K562 (cell line): ENCODE data around the gene APBB2. TPM values are rescaled to one million over a fixed set of nuclear protein-coding genes. Genes with fewer than 3 reads are reported as not detected.
"Not testable (repeated sequence)": the region's sequence is repeated elsewhere in the genome, so short reads cannot be mapped to it uniquely, and the experiment has no call there.

Experiments used
- ATAC-seq: fragments of 200-7000 bp; cut with Tn5 transposase; 3 replicates; pipeline ENCODE4 v1.9.1; 2020; ENCODE audit warnings: moderate library complexity
- BruUV-seq: library from RNA; stranded (reverse); fragments of 400-500 nt; replicated peaks from 2 replicates; lab custom pipeline; 2021; lab: Mats Ljungman, UMichigan
- CTCF ChIA-PET: fragments of 300-600 bp; formaldehyde crosslinking; extraction: SDS; loops from one replicate; lab custom pipeline; 2021; ENCODE audit warnings: low intra/inter-chr PET ratio; lab: Yijun Ruan, JAX
- POLR2A ChIA-PET: fragments of 300-600, 350-650 bp; sonication (Branson Sonifier 250); formaldehyde crosslinking; extraction: SDS; loops from one replicate; lab custom pipeline; 2021; ENCODE audit warnings: antibody characterized with exemption, inconsistent platforms; lab: Yijun Ruan, JAX
- DNase-seq, 4 experiments: peaks; one replicate each; pipeline versions ENCODE4 v3.0.0 to v3.0.0-alpha.2; 2011 to 2018; ENCODE audit warnings: low spot score in 3 of 4, mixed read lengths in 3 of 4; ENCODE audit errors: extremely low read depth in 1 of 4
- FAIRE-seq: peaks from 2 replicates; lab custom pipeline; 2011; peaks lifted over from hg19 to GRCh38; lab: Jason Lieb, UNC
- H2AFZ ChIP-seq: 2 replicates; pipeline ENCODE4 v1.6.0; 2011; ENCODE audit warnings: low read depth, low read length, control low read depth, inconsistent platforms
- H3K27ac ChIP-seq: fragments of 200-600 bp; 3 replicates; pipeline ENCODE4 v1.8.0; 2011; ENCODE audit warnings: low read depth, mild to moderate bottlenecking, control low read depth, inconsistent platforms, low read length, moderate library complexity, mixed read lengths; ENCODE audit errors: extremely low read depth
- H3K27me3 ChIP-seq, 2 experiments: fragments of 300-600 bp in 1 of 2; 2 replicates in 1 of 2; 3 replicates in 1 of 2; pipeline versions ENCODE4 v1.6.0 to v1.8.0; 2011; ENCODE audit warnings: inconsistent platforms in 2 of 2, low read length in 2 of 2, mild to moderate bottlenecking in 1 of 2, mixed read lengths in 1 of 2, moderate library complexity in 1 of 2; ENCODE audit not compliant: control insufficient read depth in 2 of 2, insufficient read depth in 2 of 2
- H3K36me3 ChIP-seq: fragments of 300-600 bp; 3 replicates; pipeline ENCODE4 v1.8.0; 2011; ENCODE audit warnings: mild to moderate bottlenecking, low read length, inconsistent platforms; ENCODE audit not compliant: control insufficient read depth, insufficient read depth
- H3K4me1 ChIP-seq, 2 experiments: fragments of 200-600 bp in 1 of 2; replicated peaks in 1 of 2; 2 replicates in 1 of 2; 3 replicates in 1 of 2; pipeline versions ENCODE4 v1.5.1 to v1.8.0; 2011; ENCODE audit warnings: inconsistent platforms in 2 of 2, low read length in 2 of 2, mild to moderate bottlenecking in 1 of 2, mixed read lengths in 1 of 2, moderate library complexity in 1 of 2; ENCODE audit not compliant: control insufficient read depth in 2 of 2, insufficient read depth in 2 of 2
- H3K4me2 ChIP-seq: 2 replicates; pipeline ENCODE4 v1.6.1; 2011; ENCODE audit warnings: low read length, control low read depth, inconsistent platforms, mixed read lengths; ENCODE audit not compliant: insufficient read depth
- H3K4me3 ChIP-seq: fragments of 200-600 bp; sonication (generic), shearing (Covaris generic); 2 replicates; pipeline ENCODE4 v1.5.1; 2016; ENCODE audit warnings: control low read depth, inconsistent platforms
- H3K79me2 ChIP-seq: fragments of 200-600 bp; 3 replicates; pipeline ENCODE4 v1.8.0; 2011; ENCODE audit warnings: low read length, inconsistent platforms; ENCODE audit not compliant: control insufficient read depth, insufficient read depth
- H3K9ac ChIP-seq, 2 experiments: 2 replicates each; pipeline versions ENCODE4 v1.6.0 to v1.6.1; 2011; ENCODE audit warnings: low read depth in 2 of 2, low read length in 2 of 2, control low read depth in 1 of 2, inconsistent platforms in 1 of 2, mild to moderate bottlenecking in 1 of 2, mixed read lengths in 1 of 2; ENCODE audit not compliant: insufficient read depth in 1 of 2
- H3K9me1 ChIP-seq: one replicate; pipeline ENCODE4 v1.6.0; 2011; ENCODE audit warnings: inconsistent platforms, mild to moderate bottlenecking, low read length, moderate library complexity; ENCODE audit not compliant: control insufficient read depth, insufficient read depth
- H3K9me3 ChIP-seq: replicated peaks from 2 replicates; pipeline ENCODE4 v1.5.1; 2011; ENCODE audit warnings: low read depth, low read length, inconsistent platforms; ENCODE audit not compliant: control insufficient read depth, insufficient read depth
- H4K20me1 ChIP-seq: replicated peaks from 2 replicates; pipeline ENCODE4 v1.6.1; 2011; ENCODE audit warnings: low read length, inconsistent platforms, mixed read lengths; ENCODE audit not compliant: control insufficient read depth, insufficient read depth
- BCOR ChIP-seq: fragments of 450-650 bp; IDR thresholded peaks from 2 replicates; pipeline ENCODE4 v1.6.1; 2016
- EGR1 ChIP-seq: fragments of 450-650 bp; conservative IDR thresholded peaks from 2 replicates; pipeline ENCODE4 v1.6.1; 2017; ENCODE audit warnings: mild to moderate bottlenecking
- FOXK2 ChIP-seq, 2 experiments: fragments of 450-650 bp; IDR thresholded peaks in 1 of 2; conservative IDR thresholded peaks in 1 of 2; 2 replicates each; pipeline ENCODE4 v1.6.1; 2016; ENCODE audit warnings: low read depth in 2 of 2, mild to moderate bottlenecking in 1 of 2
- GABPB2 ChIP-seq: fragments of 250-450 bp; sonication (Bioruptor Pico); conservative IDR thresholded peaks from 2 replicates; pipeline ENCODE4 v1.5.1; 2021; ENCODE audit warnings: mild to moderate bottlenecking
- HDGF ChIP-seq: fragments of 450-650 bp; IDR thresholded peaks from 2 replicates; pipeline ENCODE4 v1.6.1; 2016
- HNRNPH1 ChIP-seq: fragments of 200-400 bp; formaldehyde crosslinking; optimal IDR thresholded peaks from 2 replicates; pipeline ENCODE3; 2017; ENCODE audit warnings: low read depth, mild to moderate bottlenecking, low read length, moderate library complexity
- JUND ChIP-seq, 2 experiments: IDR thresholded peaks; 2 replicates in 1 of 2; 3 replicates in 1 of 2; pipeline ENCODE4 v1.6.1; 2011; ENCODE audit warnings: borderline replicate concordance in 2 of 2, low read depth in 2 of 2, low read length in 2 of 2, improper control_type of control experiment in 1 of 2, missing biosample characterization in 1 of 2, missing genetic modification characterization in 1 of 2, missing genetic modification reagents in 1 of 2
- MCM2 ChIP-seq: fragments of 450-650 bp; IDR thresholded peaks from 2 replicates; pipeline ENCODE4 v1.6.1; 2017; ENCODE audit warnings: low read depth, mild to moderate bottlenecking
- NR1H2 ChIP-seq: sonication (generic); formaldehyde crosslinking; IDR thresholded peaks from 2 replicates; pipeline ENCODE4 v1.4.0; 2020; ENCODE audit warnings: mild to moderate bottlenecking, missing genetic modification reagents
- PRMT5 ChIP-seq: sonication (generic); formaldehyde crosslinking; IDR thresholded peaks from 2 replicates; pipeline ENCODE4 v1.5.0; 2020; ENCODE audit warnings: missing genetic modification reagents
- ZNF175 ChIP-seq: fragments of 200-800 bp; sonication (Bioruptor generic); IDR thresholded peaks from 2 replicates; pipeline ENCODE4 v1.6.1; 2016; ENCODE audit warnings: low read depth, mild to moderate bottlenecking, missing genetic modification characterization, missing compliant biosample characterization
- ZNF253 ChIP-seq: fragments of 250-450 bp; sonication (Bioruptor Pico); conservative IDR thresholded peaks from 2 replicates; pipeline ENCODE4 v1.6.1; 2021; ENCODE audit warnings: mild to moderate bottlenecking
- WGBS: fragments of 100-300 bp; shearing (Covaris generic); methylation state at CpG from one replicate; pipeline ENCODE4 v1.1.6; 2016; ENCODE audit warnings: low coverage, mixed read lengths; ENCODE audit not compliant: insufficient coverage; ENCODE audit errors: missing lambda C conversion rate; 5-methylcytosine and 5-hydroxymethylcytosine counted together
- in situ Hi-C: fragments of 300-500 bp; cut with MboI; formaldehyde crosslinking; loops from 4 replicates; pipeline ENCODE4 v1.15.0; 2018; ENCODE audit warnings: inconsistent platforms, mixed read lengths
- intact Hi-C: fragments of 100-400 bp; cut with micrococcal nuclease; formaldehyde crosslinking; loops from 2 replicates; pipeline ENCODE4 v1.14.2; 2022
- polyA plus RNA-seq, 8 experiments: library from polyadenylated mRNA; depleted of rRNA in 4 of 8; stranded (reverse) in 5 of 8; unstranded in 3 of 8; fragments of >200 nt; fragmentation: Nextera tagmentation in 2 of 8; fragmentation: Illumina TruSeq in 1 of 8; extraction: Ambion mirVana in 2 of 8; extraction: Trizol in 1 of 8; gene quantifications; 2 replicates each; pipeline versions ENCODE4 v1.2.1 to v1.2.3, GENCODE V29; 2011 to 2014; ENCODE audit warnings: inconsistent platforms in 1 of 8, missing spikeins in 1 of 8
- total RNA-seq, 7 experiments: library from RNA; depleted of rRNA in 6 of 7; stranded (reverse); fragments of >200 nt in 6 of 7; fragmentation: Illumina TruSeq in 2 of 7; extraction: Trizol in 2 of 7; gene quantifications; 2 replicates each; pipeline versions ENCODE4 v1.2.1 to v1.2.3, GENCODE V29; 2011 to 2021; ENCODE audit warnings: low replicate concordance in 1 of 7

Gene APBB2
- total and polyA plus RNA-seq, 9 of the 15 experiments (the other 6 are each of a cell fraction or from before 2014, with no cell fraction given): 0.08 to 2.1 (median 1.4) TPM

DNA sequence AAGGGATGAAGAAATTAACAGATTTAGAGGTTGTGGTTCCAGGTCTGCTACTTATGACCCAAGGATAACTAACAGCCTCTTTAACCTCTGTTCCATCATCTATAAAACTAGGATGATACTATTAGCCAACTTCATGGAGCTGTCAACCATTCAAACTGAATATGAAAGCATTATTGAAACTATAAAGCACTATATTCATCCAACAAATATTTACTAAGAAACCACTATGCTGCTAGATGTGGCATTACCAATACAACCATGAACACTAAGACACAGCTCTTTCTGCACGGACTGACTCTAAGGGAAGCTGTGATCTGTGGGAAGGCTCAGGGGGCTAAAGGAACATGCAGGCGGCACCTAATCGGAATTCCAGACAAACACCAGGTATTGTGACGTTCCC lies 66.0 kb downstream of the APBB2 start:
- in situ Hi-C loops: no loop called here
- no peaks in the 10 kb centered on the region for H3K9me1 ChIP-seq
- DNase-seq: no peak
- no peak overlapping the region for H2AFZ ChIP-seq
- no TSS peak for BruUV-seq
- intact Hi-C loops: no loop called here
- no peak for FAIRE-seq
- TF ChIP-seq GABPB2 (CRISPR knock-in tag): no peak
- no peak for TF ChIP-seq BCOR
- no peak for TF ChIP-seq NR1H2 (CRISPR knock-in tag)
- no peak for TF ChIP-seq HNRNPH1
- TF ChIP-seq FOXK2 (conservative IDR thresholded peaks at IDR 0.05 in 1 of 2, IDR thresholded peaks at IDR 0.05 in 1 of 2; ENCODE audit: low read depth in 2 of 2): no peak
- TF ChIP-seq PRMT5 (CRISPR knock-in tag): no peak
- TF ChIP-seq ZNF175 (CRISPR knock-in tag): no peak
- no peak for TF ChIP-seq JUND (IDR thresholded peaks at IDR 0.05; ENCODE audit: borderline replicate concordance, low read depth, low read length)
- TF ChIP-seq JUND (tag; IDR thresholded peaks at IDR 0.05; ENCODE audit: borderline replicate concordance, low read depth, low read length): no peak
- no peak for TF ChIP-seq ZNF253 (CRISPR knock-in tag)
- no peak for TF ChIP-seq HDGF
- TF ChIP-seq MCM2: no peak
- no peak for TF ChIP-seq EGR1
- H3K4me2 ChIP-seq: no peak overlapping the region
- no peak overlapping the region for H3K27ac ChIP-seq
- CTCF ChIA-PET: no interaction called here
- no peak overlapping the region for H3K9ac ChIP-seq
- ATAC-seq: no peak
- 1% methylated on average over 4 of the region's 4 CpGs for WGBS
- POLR2A ChIA-PET: no interaction called here
- H3K4me3 ChIP-seq: no peak overlapping the region
- H3K79me2 ChIP-seq: no peaks in the 10 kb centered on the region
- H3K9me3 ChIP-seq: no peaks in the 10 kb centered on the region
- H3K27me3 ChIP-seq: no peaks in the 10 kb centered on the region; a peak in 1 of 5 replicates
- no peaks in the 10 kb centered on the region for H3K4me1 ChIP-seq
- no peaks in the 10 kb centered on the region for H4K20me1 ChIP-seq
- H3K36me3 ChIP-seq: no peaks in the 10 kb centered on the region

DNA sequence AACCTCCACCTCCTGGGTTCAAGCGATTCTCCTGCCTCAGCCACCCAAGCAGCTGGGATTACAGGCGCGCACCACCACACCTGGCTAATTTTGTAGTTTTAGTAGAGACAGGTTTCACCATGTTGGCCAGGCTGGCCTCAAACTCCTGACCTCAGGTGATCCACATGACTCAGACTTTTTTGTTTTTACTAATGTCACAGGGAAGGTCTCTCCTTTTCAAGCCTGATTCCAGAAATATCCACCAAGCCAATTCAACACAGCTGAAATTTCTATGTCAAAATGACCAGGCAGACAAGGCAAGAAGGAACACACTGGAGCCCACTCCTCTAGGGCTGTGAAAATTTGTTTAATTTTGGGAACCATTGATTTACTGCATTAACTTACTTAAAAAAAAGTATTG lies 66.8 kb downstream of the APBB2 start:
- H3K79me2 ChIP-seq, FAIRE-seq, H4K20me1 ChIP-seq, H3K27me3 ChIP-seq, H2AFZ ChIP-seq, BruUV-seq, in situ Hi-C loops, H3K36me3 ChIP-seq, H3K27ac ChIP-seq, CTCF ChIA-PET, DNase-seq, H3K4me1 ChIP-seq, ATAC-seq, H3K9ac ChIP-seq, H3K4me3 ChIP-seq, intact Hi-C loops, POLR2A ChIA-PET, H3K9me1 ChIP-seq, H3K9me3 ChIP-seq, H3K4me2 ChIP-seq: not testable (repeated sequence)
- WGBS: 33% methylated on average over 3 of the region's 3 CpGs
